NCI-H82 treated with DMSO at 0.1 percent for 48 hours (cell line): ENCODE data around the gene SCAMP4.
A peak's percentile ranks its signal among the peaks of the same experiment; 100 is the strongest.
"Not testable (repeated sequence)": the region's sequence is repeated elsewhere in the genome, so short reads cannot be mapped to it uniquely, and the experiment has no call there.

ENCODE experiments used
- DNase-seq: peaks from one replicate; lab custom pipeline; 2025; ENCODE audit not compliant: unreplicated experiment; lab: John Stamatoyannopoulos, UW

Gene SCAMP4

DNA sequence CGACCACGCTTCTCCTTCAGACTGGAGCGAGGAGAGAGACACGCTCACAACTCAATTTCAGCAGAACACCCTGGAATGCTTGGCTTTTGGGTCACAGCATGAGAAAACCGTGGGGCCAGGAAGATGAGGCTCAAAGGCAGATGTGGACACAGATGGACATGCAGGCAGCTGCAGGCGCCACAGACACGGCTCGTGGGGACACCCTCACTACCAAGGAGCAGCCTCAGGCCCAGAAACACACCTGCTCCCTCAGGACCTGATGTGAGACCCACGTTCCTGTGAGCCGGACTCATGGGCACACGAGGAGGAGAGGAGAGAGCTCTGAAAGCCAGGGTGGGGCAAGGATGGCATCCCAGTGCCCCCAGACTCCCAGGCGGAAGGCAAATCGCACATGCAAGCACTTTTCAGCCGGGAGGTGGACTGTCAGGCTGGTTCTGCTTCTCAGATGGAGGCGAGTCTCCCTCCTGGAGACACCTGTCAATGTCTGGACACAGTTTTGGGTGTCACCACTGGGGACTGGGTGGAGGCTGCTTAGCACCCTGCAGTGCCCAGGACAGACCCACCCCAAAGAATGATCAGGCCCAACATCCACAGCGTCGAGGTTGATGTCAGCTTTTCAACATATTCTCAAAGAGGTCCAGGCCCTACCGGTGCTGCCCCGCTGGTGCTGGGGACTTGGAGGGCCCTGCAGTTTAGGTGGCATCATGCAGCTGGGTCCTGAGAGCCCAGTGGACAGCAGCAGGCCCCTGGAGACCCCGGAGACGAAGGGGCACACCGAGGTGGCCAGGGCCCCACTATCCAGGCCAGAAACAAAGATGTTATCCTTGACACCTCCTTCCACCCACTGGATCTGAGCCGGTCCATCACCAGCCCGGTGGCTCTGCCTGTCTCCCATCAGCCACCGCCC lies 22.2 kb upstream of the SCAMP4 start:
- DNase-seq: no peak

GRCh38 chr19:1883784-1884183 lies 21.4 kb upstream of the SCAMP4 start:
- no peak for DNase-seq

GRCh38 chr19:1884291-1884718 lies 20.9 kb upstream of the SCAMP4 start:
- DNase-seq: no peak

GRCh38 chr19:1884719-1885334 lies 20.4 kb upstream of the SCAMP4 start:
- no peak for DNase-seq

DNA sequence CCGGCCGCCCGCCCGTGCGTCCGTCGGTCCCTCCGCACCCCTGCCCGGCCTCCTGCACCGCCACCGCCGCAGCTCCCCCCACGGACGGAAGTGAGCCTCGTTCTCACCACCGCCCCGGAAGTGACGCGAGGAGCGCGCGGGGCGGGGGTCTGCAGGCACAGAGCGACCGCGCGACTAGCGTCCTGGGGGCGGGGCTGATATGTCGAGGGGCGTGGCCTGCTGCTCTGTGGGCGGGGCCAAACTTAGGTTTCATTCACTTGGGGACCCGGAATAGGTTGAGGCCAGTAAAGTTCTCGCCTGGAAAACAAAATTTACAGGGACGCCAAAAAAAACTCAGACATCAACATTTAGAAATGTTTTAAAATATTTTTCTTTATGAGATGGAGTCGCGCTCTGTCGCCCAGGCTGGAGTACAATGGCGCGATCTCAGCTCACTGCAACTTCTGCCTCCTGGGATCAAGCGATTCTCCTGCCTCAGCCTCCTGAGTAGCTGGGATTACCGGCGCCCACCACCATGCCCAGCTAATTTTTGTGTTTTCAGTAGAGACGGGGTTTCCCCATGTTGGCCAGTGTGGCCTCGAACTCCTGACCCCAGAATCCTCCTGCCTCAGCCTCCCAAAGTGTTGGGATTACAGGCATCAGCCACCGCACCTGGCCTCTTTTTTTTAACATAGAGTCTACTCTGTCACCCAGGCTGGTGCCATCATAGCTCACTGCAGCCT lies 19.6 kb upstream of the SCAMP4 start, which contains the start of gene ABHD17A:
ABHD17A (minus strand) TSS at position 99 of the 722 bp plus-strand sequence. CDS start 3,930 bp downstream, outside the sequence.
- peak; percentile 46 for DNase-seq

- not testable (repeated sequence) for DNase-seq
These were observed 18.8 kb upstream of the SCAMP4 start for GRCh38 chr19:1886360-1886759.

- no peak for DNase-seq
These were observed 16.8 kb upstream of the SCAMP4 start for GRCh38 chr19:1888385-1888784.

DNA sequence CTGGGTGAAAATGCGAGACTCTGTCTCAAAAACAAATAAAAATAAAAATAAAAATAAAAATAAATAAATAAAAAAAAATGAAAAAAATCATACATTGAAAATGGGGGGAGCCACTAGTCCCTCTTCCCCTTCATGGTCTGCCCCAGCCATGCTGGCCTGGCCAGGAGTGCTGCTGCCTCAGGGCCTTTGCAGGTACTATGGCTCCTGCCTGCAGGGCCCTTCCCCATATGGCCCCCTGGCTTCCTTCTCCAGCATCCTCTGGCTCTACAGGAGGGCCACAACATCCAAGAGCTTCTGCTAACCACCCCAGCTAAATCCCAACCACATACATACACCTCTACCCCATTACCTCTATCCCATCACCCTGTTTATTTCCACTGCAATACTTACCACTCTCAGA lies 15.3 kb upstream of the SCAMP4 start:
- DNase-seq: no peak

DNA sequence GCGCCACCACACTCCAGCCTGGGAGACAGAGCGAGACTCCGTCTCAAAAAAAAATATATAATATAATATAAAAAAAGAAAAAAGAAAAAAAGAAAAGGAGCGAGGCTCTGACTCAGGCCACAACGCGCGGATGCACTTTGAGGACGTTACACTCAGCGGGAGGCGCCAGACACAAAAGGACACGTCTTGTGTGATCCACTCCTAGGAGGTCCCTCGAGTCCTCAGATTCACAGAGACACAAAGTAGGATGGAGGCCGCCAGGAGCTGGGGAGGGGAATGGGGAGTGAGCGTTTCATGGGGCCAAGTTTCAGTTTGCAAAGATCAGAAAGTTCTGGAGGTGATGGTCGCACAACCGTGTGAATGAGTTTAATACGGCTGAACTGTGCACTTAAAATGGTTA lies 11.4 kb upstream of the SCAMP4 start:
- DNase-seq: no peak

DNA sequence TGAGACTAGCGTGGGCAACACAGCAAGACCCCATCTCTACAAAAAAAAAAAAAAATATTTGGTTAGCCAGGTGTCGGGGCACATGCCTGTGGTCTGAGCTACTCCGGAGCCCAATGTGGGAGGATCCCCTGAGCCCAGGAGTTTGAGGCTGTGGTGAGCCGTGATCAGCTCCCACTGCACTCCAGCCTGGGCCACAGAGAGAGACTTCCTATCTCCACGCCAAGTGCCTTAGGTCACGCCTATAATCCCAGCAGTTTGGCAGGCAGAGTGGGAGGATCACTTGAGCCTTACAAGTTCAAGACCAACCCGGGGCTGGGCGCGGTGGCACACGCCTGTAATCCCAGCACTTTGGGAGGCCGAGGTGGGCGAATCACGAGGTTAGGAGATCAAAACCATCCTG lies 8.7 kb upstream of the SCAMP4 start:
- no peak for DNase-seq

DNA sequence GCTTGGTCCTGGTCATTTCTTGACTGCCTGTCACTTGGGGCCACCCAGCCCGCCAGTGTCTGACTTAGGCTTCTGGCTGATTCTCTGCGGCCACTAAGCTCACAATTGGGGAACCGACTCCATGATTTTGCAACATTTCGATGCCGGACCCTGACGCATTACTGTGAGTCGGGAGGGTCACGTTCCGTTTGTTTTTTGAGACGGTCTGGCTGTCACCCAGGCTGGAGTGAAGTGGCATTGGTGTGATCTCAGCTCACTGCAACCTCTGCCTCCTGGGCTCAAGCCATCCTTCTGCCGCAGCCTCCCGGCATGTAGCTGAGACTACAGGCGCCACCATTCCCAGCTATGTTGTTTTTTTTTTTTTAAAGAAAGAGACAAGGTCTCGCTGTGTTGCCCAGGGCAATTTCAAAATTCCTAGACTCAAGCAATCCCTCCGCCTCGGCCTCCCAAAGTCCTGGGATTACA lies 3.2 kb upstream of the SCAMP4 start:
- no peak for DNase-seq

DNA sequence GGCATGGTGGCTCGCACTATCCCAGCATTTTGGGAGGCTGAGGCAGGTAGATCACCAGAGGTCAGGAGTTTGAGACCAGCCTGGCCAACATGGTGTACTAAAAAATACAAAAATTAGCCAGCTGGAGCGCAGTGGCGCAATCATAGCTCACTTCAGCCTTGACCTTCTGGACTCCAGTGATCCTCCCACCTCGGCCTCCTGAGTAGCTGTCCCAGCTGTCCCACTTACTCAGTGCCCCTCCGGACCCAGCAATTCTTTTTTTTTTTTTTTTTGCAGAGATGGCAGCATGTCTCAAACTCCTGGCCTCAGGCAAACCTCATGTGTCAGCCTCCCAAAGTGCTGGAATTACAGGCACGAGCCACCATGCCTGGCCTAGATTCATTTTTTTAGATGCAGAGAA lies 2.3 kb upstream of the SCAMP4 start:
- no peak for DNase-seq

GRCh38 chr19:1904860-1905109 lies 414 bp upstream of the SCAMP4 start:
- no peak for DNase-seq

DNA sequence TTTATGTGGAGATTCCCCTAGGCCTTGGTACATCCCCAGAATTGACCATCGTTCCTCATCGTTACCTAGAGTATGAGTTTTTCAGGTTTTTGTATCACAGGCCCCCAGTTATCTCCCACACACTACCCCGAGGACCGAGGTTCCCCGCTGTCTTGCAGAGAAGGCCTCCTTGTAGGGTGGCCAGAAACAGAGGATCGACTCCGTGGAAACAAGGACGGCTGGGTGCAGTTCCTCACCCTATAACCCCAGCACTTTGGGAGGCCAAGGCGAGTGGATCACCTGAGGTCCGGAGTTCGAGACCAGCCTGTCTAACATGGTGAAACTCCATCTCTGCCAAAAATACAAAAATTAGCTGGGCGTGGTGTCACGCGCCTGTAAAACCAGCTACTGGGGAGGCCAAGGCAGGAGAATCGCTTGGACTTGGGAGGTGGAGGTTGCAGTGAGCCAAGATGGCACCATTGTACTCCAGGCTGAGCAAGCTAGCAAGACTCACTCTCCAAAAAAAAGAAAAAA lies 720 bp downstream of the SCAMP4 start:
- DNase-seq: no peak

GRCh38 chr19:1906985-1907562 lies 1.9 kb downstream of the SCAMP4 start:
- DNase-seq: no peak

GRCh38 chr19:1907563-1908363 lies 2.6 kb downstream of the SCAMP4 start:
- no peak for DNase-seq

GRCh38 chr19:1908364-1908678 lies 3.1 kb downstream of the SCAMP4 start:
- no peak for DNase-seq

GRCh38 chr19:1909761-1910080 lies 4.5 kb downstream of the SCAMP4 start:
- no peak for DNase-seq

- no peak for DNase-seq
These were observed 5.0 kb downstream of the SCAMP4 start for GRCh38 chr19:1910177-1910576.

- no peak for DNase-seq
These were observed 5.9 kb downstream of the SCAMP4 start for GRCh38 chr19:1911098-1911497.

GRCh38 chr19:1911995-1912394 lies 6.8 kb downstream of the SCAMP4 start:
- no peak for DNase-seq
